CD4-positive, alpha-beta T cell treated with Interleukin-4 for 4 hours (primary cell): ENCODE measurements around the gene EVL.
A peak's percentile ranks its signal among the peaks of the same experiment; 100 is the strongest.

Experiments used
- DNase-seq: peaks from one replicate; pipeline ENCODE4 v3.0.0-alpha.2; 2020

EVL gene

GRCh38 chr14:100132903-100133510 lies 67.8 kb downstream of the EVL start:
- DNase-seq = no peak

- DNase-seq = no peak
Measured at GRCh38 chr14:100134586-100134985, 69.4 kb downstream of the EVL start.

GRCh38 chr14:100135073-100135472 lies 69.9 kb downstream of the EVL start:
- DNase-seq = no peak

- no peak for DNase-seq
Measured at GRCh38 chr14:100135784-100136183, 70.6 kb downstream of the EVL start.

- DNase-seq = no peak
Measured at GRCh38 chr14:100137173-100137572, 72.0 kb downstream of the EVL start.

GRCh38 chr14:100138082-100138787 lies 73.0 kb downstream of the EVL start:
- no peak for DNase-seq

- no peak for DNase-seq
Measured at GRCh38 chr14:100138955-100139354, 73.7 kb downstream of the EVL start.

GRCh38 chr14:100140452-100141078 lies 75.3 kb downstream of the EVL start:
- DNase-seq = no peak

GRCh38 chr14:100141098-100141497 lies 75.9 kb downstream of the EVL start:
- no peak for DNase-seq

GRCh38 chr14:100142073-100143040 lies 77.1 kb downstream of the EVL start:
- no peak for DNase-seq

- DNase-seq = no peak
Measured at GRCh38 chr14:100143523-100143922, 78.3 kb downstream of the EVL start.

GRCh38 chr14:100143934-100144333 lies 78.7 kb downstream of the EVL start:
- no peak for DNase-seq

- no peak for DNase-seq
Measured at GRCh38 chr14:100144645-100144995, 79.4 kb downstream of the EVL start.

- DNase-seq = no peak
Measured at GRCh38 chr14:100144996-100145646, 79.9 kb downstream of the EVL start.

- DNase-seq = no peak
Measured at GRCh38 chr14:100145682-100146464, 80.7 kb downstream of the EVL start.

- peak; percentile 19 for DNase-seq
Measured at GRCh38 chr14:100146531-100147091, 81.4 kb downstream of the EVL start.

- peak; percentile 65 for DNase-seq
Measured at GRCh38 chr14:100147181-100147631, 82.0 kb downstream of the EVL start.

- DNase-seq = no peak
Measured at GRCh38 chr14:100147691-100148464, 82.7 kb downstream of the EVL start.

GRCh38 chr14:100148837-100149731 lies 83.9 kb downstream of the EVL start:
- no peak for DNase-seq
